ENCODE results near the gene FBXO34. TPM values are rescaled to one million over a fixed set of nuclear protein-coding genes. Genes with fewer than 3 reads are reported as not detected.

The FBXO34 gene
- total and polyA plus RNA-seq, 10 of the 15 experiments (the other 5 are each of a cell fraction or from before 2014, with no cell fraction given): 5.6 to 22.8 (median 17.6) TPM

- no peak for TF ChIP-seq RFX5 (IDR thresholded peaks at IDR 0.05; ENCODE audit: low read depth, low read length)
- TF ChIP-seq, protein P1, sequence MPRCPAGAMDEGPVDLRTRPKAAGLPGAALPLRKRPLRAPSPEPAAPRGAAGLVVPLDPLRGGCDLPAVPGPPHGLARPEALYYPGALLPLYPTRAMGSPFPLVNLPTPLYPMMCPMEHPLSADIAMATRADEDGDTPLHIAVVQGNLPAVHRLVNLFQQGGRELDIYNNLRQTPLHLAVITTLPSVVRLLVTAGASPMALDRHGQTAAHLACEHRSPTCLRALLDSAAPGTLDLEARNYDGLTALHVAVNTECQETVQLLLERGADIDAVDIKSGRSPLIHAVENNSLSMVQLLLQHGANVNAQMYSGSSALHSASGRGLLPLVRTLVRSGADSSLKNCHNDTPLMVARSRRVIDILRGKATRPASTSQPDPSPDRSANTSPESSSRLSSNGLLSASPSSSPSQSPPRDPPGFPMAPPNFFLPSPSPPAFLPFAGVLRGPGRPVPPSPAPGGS (IDR thresholded peaks at IDR 0.05; ENCODE audit: borderline replicate concordance, insufficient read depth, low read depth, low read length, poor library complexity, severe bottlenecking): no peak
- no peak for TF ChIP-seq SREBF1 (IDR thresholded peaks at IDR 0.05; ENCODE audit: low read length)
- no peak for TF ChIP-seq PAX8 (IDR thresholded peaks at IDR 0.05)
- TF ChIP-seq RUNX3 (IDR thresholded peaks at IDR 0.05; ENCODE audit: low read length): 0 out of 2 replicates have a peak, but pooled peaks have one; percentile 4
- TF ChIP-seq MEF2A (IDR thresholded peaks at IDR 0.05; ENCODE audit: insufficient read depth, low read depth, low read length): peak; percentile 74; the same call in 1 of the 2 replicates
- no peak for TF ChIP-seq SUZ12 (IDR thresholded peaks at IDR 0.05; ENCODE audit: unreplicated experiment)
- no peak for TF ChIP-seq JUND (IDR thresholded peaks at IDR 0.05; ENCODE audit: low read depth, low read length)
- no peak for TF ChIP-seq BCLAF1 (IDR thresholded peaks at IDR 0.05)
- no peak for TF ChIP-seq SIN3A (IDR thresholded peaks at IDR 0.05; ENCODE audit: low read depth, low read length)
These were observed 25.5 kb upstream of the FBXO34 start (continued) for GRCh38 chr14:55245657-55246268.

Data from GM12878 (cell line).